ENCODE results near the gene CCBE1.

CCBE1 gene

GRCh38 chr18:59576541-59577385, 120.5 kb downstream of the CCBE1 start:
- DNase-seq (ENCODE audit: extremely low read depth in 1 of 2, low read depth in 1 of 2): no peak

DNA sequence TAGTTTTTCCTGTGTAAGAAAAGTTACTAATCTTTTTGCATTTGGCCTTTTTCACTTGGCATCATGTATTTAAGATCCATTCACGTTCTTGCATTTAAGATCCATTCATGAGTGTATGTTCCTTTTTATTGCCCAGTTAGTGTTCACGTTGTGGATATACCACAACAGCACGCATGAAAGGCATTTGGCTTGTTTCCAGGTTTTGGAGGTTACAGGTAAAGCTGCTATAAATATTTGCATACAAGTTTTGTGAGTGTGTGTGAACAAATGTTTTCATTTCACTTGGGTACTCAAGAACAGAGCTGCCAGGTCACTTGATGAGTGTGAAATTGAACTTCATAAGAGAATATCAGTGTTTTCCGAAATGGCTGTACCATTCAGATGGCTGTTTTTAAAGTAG, 121.2 kb downstream of the CCBE1 start:
- no peak for DNase-seq (ENCODE audit: extremely low read depth in 1 of 2, low read depth in 1 of 2)

GRCh38 chr18:59573962-59574361, 123.3 kb downstream of the CCBE1 start:
- DNase-seq (ENCODE audit: extremely low read depth in 1 of 2, low read depth in 1 of 2): no peak

GRCh38 chr18:59571902-59572301, 125.3 kb downstream of the CCBE1 start:
- DNase-seq (ENCODE audit: extremely low read depth in 1 of 2, low read depth in 1 of 2): no peak

GRCh38 chr18:59570796-59571195, 126.4 kb downstream of the CCBE1 start:
- no peak for DNase-seq (ENCODE audit: extremely low read depth in 1 of 2, low read depth in 1 of 2)

DNA sequence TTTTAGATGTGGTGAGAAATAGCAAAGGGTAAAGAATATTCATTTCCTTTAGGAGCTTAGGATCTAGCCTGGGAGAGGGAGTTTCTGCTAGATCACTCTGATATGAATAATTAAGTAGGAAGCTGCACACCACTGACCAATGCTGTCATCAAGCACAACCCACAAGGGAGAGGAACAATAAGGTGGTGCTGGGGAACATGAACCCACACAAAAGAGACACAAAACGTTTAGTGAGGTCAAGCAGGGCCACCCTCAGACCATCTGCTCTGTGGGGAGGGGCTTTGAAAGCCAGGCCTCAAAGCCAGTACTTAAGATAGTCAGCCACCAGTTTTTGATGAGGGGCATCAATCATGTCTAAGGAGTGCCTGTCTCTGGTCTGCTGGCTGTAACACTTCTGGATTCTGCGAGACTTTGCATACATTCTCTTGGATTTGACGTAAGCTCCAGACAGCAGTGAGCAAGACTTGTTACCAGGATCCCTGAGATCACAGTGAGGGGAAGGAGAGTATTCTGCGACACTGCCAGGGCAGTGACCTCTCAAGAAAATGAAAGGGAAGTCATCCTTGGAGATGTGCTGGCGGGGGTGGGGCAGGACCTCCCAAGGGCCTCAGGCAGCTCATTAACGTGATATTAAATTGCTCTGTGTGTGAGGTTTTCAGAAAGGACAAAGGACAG, 127.0 kb downstream of the CCBE1 start:
- no peak for DNase-seq (ENCODE audit: extremely low read depth in 1 of 2, low read depth in 1 of 2)

GRCh38 chr18:59569390-59569791, 127.8 kb downstream of the CCBE1 start:
- DNase-seq (ENCODE audit: extremely low read depth in 1 of 2, low read depth in 1 of 2): no peak

DNA sequence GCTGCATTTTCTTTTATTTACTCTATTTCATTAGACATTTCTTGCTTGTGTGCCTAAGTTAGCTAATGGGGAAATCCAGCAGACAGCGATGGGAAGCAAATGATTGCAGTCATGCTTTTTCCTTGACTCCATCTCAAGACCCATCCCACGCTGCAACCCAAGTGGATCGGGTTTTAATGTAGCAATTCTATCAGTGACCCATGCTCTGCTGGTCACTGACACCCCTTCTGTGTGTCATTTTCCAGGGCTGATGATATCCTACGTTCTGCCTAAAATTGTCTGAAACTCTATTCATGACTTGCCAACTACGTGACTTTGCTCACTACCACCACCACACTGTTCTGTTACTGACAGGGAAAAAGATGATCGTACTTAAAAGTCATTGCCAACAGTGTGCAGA, 129.8 kb downstream of the CCBE1 start:
- DNase-seq (ENCODE audit: extremely low read depth in 1 of 2, low read depth in 1 of 2): no peak

DNA sequence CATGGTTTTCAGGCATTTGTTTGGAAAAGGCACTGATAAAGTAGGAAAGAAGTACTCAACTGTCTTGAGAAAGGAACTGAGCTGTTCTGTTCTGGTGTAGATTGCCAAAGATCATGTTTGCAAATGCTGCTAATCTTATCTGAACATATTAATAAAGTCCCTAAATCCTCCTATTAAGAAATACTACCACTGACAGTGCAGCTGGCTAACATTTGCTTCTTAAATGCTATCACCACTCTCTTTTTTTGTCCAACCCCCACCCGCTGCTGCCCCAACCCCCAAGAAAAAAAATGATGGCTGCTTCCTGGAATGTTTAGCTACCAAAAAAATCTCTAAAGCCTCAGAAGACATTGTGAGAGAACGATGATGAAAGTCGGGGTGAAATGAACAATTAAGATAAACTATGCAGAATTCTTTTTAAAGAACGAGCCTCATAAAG, 130.7 kb downstream of the CCBE1 start:
- no peak for DNase-seq (ENCODE audit: extremely low read depth in 1 of 2, low read depth in 1 of 2)

- DNase-seq (ENCODE audit: extremely low read depth in 1 of 2, low read depth in 1 of 2): no peak
These were observed 131.3 kb downstream of the CCBE1 start for GRCh38 chr18:59565957-59566356.

DNA sequence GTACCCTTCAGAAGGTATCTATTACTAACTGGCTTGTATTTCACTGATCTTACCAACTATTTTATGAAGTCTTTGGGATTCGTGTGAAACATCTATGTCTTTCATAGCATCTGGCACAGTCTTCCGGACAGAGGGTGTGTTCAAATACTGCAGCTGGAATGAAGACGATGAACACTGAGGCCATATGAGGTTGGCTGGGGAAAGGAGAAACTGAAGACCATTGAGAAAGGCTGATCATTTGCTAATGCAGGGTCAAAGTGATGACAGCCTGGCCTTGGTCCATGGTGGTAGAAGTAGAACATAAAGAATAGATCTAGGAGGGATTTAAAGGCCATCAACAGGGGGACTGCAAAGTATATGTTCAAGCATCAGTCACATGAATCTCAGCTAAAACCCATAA, 132.7 kb downstream of the CCBE1 start:
- DNase-seq (ENCODE audit: extremely low read depth in 1 of 2, low read depth in 1 of 2): no peak

- no peak for DNase-seq (ENCODE audit: extremely low read depth in 1 of 2, low read depth in 1 of 2)
These were observed 133.9 kb downstream of the CCBE1 start for GRCh38 chr18:59563176-59563785.

GRCh38 chr18:59562751-59563150, 134.5 kb downstream of the CCBE1 start:
- DNase-seq (ENCODE audit: extremely low read depth in 1 of 2, low read depth in 1 of 2): no peak

- no peak for DNase-seq (ENCODE audit: extremely low read depth in 1 of 2, low read depth in 1 of 2)
These were observed 135.6 kb downstream of the CCBE1 start for GRCh38 chr18:59561612-59562011.

- no peak for DNase-seq (ENCODE audit: extremely low read depth in 1 of 2, low read depth in 1 of 2)
These were observed 136.7 kb downstream of the CCBE1 start for GRCh38 chr18:59560556-59560955.

DNA sequence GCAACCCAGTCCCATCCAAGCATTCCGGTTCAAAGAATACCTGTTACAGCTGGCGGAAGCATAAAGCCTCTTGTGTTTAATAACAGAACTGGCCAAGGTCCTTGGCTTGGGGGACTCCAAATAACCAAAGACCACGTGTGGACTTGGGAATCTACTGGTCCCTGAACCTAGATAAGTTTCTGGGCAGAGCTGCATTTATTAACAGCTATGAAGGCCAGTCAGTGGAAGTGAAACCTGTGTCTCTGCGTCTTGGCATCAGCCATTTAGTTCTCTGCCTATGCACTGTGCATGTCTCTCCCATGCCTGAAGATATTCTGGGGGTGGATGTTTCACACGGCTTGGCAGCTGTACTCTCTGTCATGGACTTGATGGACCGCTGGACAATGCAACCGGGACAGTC, 137.7 kb downstream of the CCBE1 start:
- DNase-seq (ENCODE audit: extremely low read depth in 1 of 2, low read depth in 1 of 2): no peak

DNA sequence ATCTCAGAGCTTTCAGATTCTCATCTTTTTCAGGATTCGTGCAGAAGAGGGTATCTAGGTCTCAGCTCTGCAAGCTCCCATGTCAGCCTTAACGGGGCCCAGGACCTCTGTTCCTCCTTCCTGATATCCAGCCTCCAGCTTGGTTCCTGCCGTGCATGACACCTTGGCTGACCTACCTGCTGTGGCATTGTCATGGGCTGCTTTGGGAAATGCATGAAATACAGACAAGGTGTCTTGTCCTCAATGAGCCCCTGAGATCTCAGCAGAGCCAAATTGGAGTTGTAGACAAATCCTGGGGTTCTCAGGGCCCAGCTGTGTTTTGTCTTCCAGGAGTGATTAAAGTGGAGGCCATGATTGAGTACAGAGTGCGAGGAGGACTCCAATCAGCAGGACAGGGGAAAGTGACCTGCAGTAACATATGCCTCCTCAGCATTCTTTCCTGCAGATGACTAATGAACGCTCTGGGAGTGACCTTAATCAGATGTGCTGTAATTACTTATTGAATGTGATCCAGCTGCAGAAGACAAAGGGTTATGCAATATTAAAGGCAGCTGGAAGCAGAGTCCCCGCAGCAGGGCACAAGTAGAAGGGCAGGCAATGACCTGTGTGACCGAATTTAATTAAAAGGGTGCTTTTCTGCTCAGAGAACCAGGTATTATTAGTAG, 141.1 kb downstream of the CCBE1 start:
- DNase-seq (ENCODE audit: extremely low read depth in 1 of 2, low read depth in 1 of 2): no peak

- DNase-seq (ENCODE audit: extremely low read depth in 1 of 2, low read depth in 1 of 2): no peak
These were observed 142.4 kb downstream of the CCBE1 start for GRCh38 chr18:59554796-59555335.

DNA sequence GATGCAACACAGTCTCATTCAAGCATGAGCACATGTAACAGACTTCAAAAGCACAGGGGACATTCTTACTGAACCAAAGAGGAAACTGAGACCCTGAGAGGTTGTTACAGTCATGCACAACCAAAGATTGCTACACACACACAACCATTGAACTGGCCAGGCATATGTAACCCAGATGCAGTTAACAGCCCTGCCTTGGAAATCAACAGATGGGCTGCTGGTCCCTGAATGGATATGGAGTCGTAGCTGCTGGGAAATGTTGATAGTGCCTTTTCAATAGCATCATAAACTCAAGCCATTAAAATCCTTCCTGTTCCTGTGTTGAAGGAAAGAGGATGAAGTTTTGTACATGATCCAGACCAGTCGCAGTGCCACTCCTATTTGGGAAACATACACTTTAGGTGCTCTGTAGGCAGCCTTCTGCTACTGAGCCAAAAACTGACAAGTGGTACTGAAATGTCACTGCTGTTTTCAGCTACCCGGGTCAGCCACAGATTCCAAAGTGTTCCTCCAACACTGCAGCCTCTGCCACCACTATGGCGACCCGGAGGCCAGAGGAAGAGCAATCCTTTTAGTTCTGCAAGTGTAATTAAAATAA, 143.9 kb downstream of the CCBE1 start:
- DNase-seq (ENCODE audit: extremely low read depth in 1 of 2, low read depth in 1 of 2): no peak

- no peak for DNase-seq (ENCODE audit: extremely low read depth in 1 of 2, low read depth in 1 of 2)
These were observed 145.2 kb downstream of the CCBE1 start for GRCh38 chr18:59551902-59552635.

All from activated CD8-positive, alpha-beta memory T cell treated with anti-CD3 and anti-CD28 coated beads for 1 hour (primary cell).